WTC11 (cell line): Measurements from ENCODE around the gene CGB2.

Source experiments
- ATF3 ChIP-seq: sonication (generic); formaldehyde crosslinking; conservative IDR thresholded peaks from 2 replicates; pipeline ENCODE4 v1.8.1; 2022; ENCODE audit warnings: mild to moderate bottlenecking, missing genetic modification reagents
- CREB1 ChIP-seq: sonication (generic); formaldehyde crosslinking; IDR thresholded peaks from 2 replicates; pipeline ENCODE4 v1.8.0; 2023; ENCODE audit warnings: mild to moderate bottlenecking, missing genetic modification reagents
- CTCF ChIP-seq: fragments of 200-600 bp; IDR thresholded peaks from 2 replicates; pipeline ENCODE4 v1.8.0; 2022; ENCODE audit warnings: antibody characterized with exemption
- ESRRA ChIP-seq: sonication (generic); formaldehyde crosslinking; IDR thresholded peaks from 2 replicates; pipeline ENCODE4 v1.8.1; 2022; ENCODE audit warnings: mild to moderate bottlenecking, missing genetic modification reagents, borderline replicate concordance
- ETV6 ChIP-seq: sonication (generic); formaldehyde crosslinking; IDR thresholded peaks from 2 replicates; pipeline ENCODE4 v1.8.1; 2022; ENCODE audit warnings: mild to moderate bottlenecking, missing genetic modification reagents
- GTF2I ChIP-seq: fragments of 250-450 bp; sonication (Bioruptor Pico); conservative IDR thresholded peaks from 2 replicates; pipeline ENCODE4 v1.4.0; 2021; ENCODE audit warnings: mild to moderate bottlenecking
- MAX ChIP-seq: sonication (generic); formaldehyde crosslinking; IDR thresholded peaks from 2 replicates; pipeline ENCODE4 v1.8.0; 2022; ENCODE audit warnings: mild to moderate bottlenecking, missing genetic modification reagents
- NR3C1 ChIP-seq: sonication (generic); formaldehyde crosslinking; conservative IDR thresholded peaks from 2 replicates; pipeline ENCODE4 v1.8.1; 2023; ENCODE audit warnings: low read depth, mild to moderate bottlenecking, missing genetic modification reagents
- OVOL2 ChIP-seq: fragments of 250-450 bp; sonication (Bioruptor Pico); IDR thresholded peaks from 2 replicates; pipeline ENCODE4 v1.9.0; 2021; ENCODE audit warnings: mild to moderate bottlenecking, borderline replicate concordance
- PREB ChIP-seq: sonication (generic); formaldehyde crosslinking; IDR thresholded peaks from 2 replicates; pipeline ENCODE4 v1.8.1; 2022; ENCODE audit warnings: mild to moderate bottlenecking, missing genetic modification reagents, moderate library complexity, borderline replicate concordance
- TF ChIP-seq, protein P1 (sequence below): sonication (generic); formaldehyde crosslinking; IDR thresholded peaks from 2 replicates; pipeline ENCODE4 v1.8.1; 2023; ENCODE audit warnings: mild to moderate bottlenecking, missing genetic modification reagents, borderline replicate concordance

DNA sequence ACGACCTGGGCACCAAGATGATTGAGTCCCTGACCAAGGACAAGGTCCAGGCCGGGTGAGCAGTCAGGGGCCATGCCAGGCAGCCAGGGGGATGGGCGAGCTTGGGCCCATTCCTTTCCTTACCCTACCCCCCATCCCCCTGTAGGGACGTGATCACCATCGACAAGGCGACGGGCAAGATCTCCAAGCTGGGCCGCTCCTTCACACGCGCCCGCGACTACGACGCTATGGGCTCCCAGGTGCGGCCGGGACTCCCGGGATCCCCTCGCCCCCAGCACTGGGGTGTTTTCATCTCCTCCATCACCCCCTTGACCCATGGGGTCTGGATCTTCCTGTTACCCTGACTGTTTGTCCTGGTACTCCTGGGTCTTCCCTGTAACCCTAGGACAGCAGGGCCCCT is 21.9 kb upstream of the CGB2 start:
- TF ChIP-seq ETV6 (CRISPR knock-in tag) (no peak), PREB (no peak), MAX (no peak), CTCF (no peak), OVOL2 (no peak), NR3C1 (no peak), ATF3 (CRISPR knock-in tag) (no peak), GTF2I (CRISPR knock-in tag) (no peak), ESRRA (CRISPR knock-in tag) (no peak), CREB1 (CRISPR knock-in tag) (no peak)
- TF ChIP-seq, protein P1, sequence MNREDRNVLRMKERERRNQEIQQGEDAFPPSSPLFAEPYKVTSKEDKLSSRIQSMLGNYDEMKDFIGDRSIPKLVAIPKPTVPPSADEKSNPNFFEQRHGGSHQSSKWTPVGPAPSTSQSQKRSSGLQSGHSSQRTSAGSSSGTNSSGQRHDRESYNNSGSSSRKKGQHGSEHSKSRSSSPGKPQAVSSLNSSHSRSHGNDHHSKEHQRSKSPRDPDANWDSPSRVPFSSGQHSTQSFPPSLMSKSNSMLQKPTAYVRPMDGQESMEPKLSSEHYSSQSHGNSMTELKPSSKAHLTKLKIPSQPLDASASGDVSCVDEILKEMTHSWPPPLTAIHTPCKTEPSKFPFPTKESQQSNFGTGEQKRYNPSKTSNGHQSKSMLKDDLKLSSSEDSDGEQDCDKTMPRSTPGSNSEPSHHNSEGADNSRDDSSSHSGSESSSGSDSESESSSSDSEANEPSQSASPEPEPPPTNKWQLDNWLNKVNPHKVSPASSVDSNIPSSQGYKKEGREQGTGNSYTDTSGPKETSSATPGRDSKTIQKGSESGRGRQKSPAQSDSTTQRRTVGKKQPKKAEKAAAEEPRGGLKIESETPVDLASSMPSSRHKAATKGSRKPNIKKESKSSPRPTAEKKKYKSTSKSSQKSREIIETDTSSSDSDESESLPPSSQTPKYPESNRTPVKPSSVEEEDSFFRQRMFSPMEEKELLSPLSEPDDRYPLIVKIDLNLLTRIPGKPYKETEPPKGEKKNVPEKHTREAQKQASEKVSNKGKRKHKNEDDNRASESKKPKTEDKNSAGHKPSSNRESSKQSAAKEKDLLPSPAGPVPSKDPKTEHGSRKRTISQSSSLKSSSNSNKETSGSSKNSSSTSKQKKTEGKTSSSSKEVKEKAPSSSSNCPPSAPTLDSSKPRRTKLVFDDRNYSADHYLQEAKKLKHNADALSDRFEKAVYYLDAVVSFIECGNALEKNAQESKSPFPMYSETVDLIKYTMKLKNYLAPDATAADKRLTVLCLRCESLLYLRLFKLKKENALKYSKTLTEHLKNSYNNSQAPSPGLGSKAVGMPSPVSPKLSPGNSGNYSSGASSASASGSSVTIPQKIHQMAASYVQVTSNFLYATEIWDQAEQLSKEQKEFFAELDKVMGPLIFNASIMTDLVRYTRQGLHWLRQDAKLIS (CRISPR knock-in tag), result no peak
